Smooth muscle cell of the coronary artery (primary cell): Measurements from ENCODE around the gene OR52K2. TPM values are rescaled to one million over a fixed set of nuclear protein-coding genes. Genes with fewer than 3 reads are reported as not detected.

Source experiments
- total RNA-seq: library from RNA; depleted of rRNA; stranded (reverse); fragments of >200 nt; gene quantifications from 2 replicates; pipeline ENCODE4 v1.2.3, GENCODE V29; 2014; ENCODE audit warnings: low replicate concordance

Gene OR52K2
- not detected in 2 replicates for total RNA-seq

DNA sequence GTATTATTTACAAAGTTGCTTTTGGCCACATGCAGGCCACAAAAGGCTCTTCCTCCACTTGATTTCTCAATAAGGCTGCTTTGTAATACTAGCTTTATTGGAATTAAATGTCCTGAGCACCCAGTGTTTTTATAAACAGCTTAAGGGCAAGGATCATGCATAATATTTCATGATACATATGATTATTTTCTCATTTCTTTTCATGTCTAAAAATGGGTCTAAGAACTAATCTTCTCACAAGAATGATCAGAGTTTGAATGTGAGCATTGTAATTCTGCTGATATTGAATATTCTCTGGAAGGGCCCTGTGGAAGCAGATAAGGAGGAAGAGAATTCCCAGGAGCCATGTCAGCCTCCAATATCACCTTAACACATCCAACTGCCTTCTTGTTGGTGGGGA, at the start of gene OR52K2:
Gene OR52K2, plus strand, starts transcription at position 301 of the 400 bp plus-strand sequence. Its CDS starts 45 bp downstream, at position 346.

GRCh38 chr11:4482445-4482844, 33.4 kb downstream of the OR52K2 start, which contains the start of gene OR52K1:
Gene OR52K1, plus strand, starts transcription at chr11:4482646. Its CDS starts 6,255 bp downstream, at chr11:4488901.

Other genes with a start within 250 kb of the OR52K2 start
- not detected in 2 replicates for gene OR52B4, start 80.9 kb upstream of the OR52K2 start, total RNA-seq
- 17.7 and 21.8 TPM in 2 replicates for gene TRIM21, start 55.6 kb upstream of the OR52K2 start, total RNA-seq
- gene OR52K1, start 33.4 kb downstream of the OR52K2 start, total RNA-seq: not detected in 2 replicates
- gene OR52M1, start 95.9 kb downstream of the OR52K2 start, total RNA-seq: not detected in 2 replicates
- gene OR52I2, start 132.4 kb downstream of the OR52K2 start, total RNA-seq: not detected in 2 replicates
- gene OR52I1, start 144.7 kb downstream of the OR52K2 start, total RNA-seq: not detected in 2 replicates
- gene TRIM68, start 158.9 kb downstream of the OR52K2 start, total RNA-seq: 6.2 and 9.5 TPM in 2 replicates
- not detected in 2 replicates for gene OR51D1, start 188.2 kb downstream of the OR52K2 start, total RNA-seq
- gene OR51E1, start 194.7 kb downstream of the OR52K2 start, total RNA-seq: not detected in 2 replicates
- gene OR51E2, start 248.6 kb downstream of the OR52K2 start, total RNA-seq: under 0.01 TPM in 1 of 2 replicates, not detected in the other